Measurements from ENCODE around the gene CAMTA2.

GRCh38 chr17:5003214-5003867 is 15.9 kb upstream of the CAMTA2 start:
- no peak for TF ChIP-seq CTCF (IDR thresholded peaks at IDR 0.05)
- no peak for TF ChIP-seq POLR2A (IDR thresholded peaks at IDR 0.05)

Measured in breast epithelium (tissue), 3 donors.